Subcutaneous abdominal adipose tissue (tissue), 5 donors: ENCODE measurements around the gene ZNF92.
"Not testable (repeated sequence)": the region's sequence is repeated elsewhere in the genome, so short reads cannot be mapped to it uniquely, and the experiment has no call there.

Experiments
- H3K27ac ChIP-seq: one replicate; pipeline ENCODE4 v1.7.0; 2013; ENCODE audit warnings: low read depth, mild to moderate bottlenecking, inconsistent platforms, low read length, moderate library complexity
- H3K27me3 ChIP-seq, 5 donors: one replicate each; pipeline ENCODE4 v1.7.0; 2013; ENCODE audit warnings: low read length in 5 of 5, inconsistent platforms in 1 of 5; ENCODE audit not compliant: control insufficient read depth in 5 of 5, insufficient read depth in 4 of 5
- H3K36me3 ChIP-seq, 5 donors: one replicate each; pipeline ENCODE4 v1.7.0; 2013; ENCODE audit warnings: low read length in 5 of 5; ENCODE audit not compliant: control insufficient read depth in 5 of 5, insufficient read depth in 5 of 5
- H3K4me1 ChIP-seq, 5 donors: one replicate each; pipeline ENCODE4 v1.7.0; 2013; ENCODE audit warnings: low read length in 5 of 5, mild to moderate bottlenecking in 3 of 5, moderate library complexity in 1 of 5; ENCODE audit not compliant: control insufficient read depth in 5 of 5, insufficient read depth in 5 of 5
- H3K4me3 ChIP-seq, 5 donors: one replicate each; pipeline ENCODE4 v1.7.0; 2013; ENCODE audit warnings: low read length in 5 of 5, low read depth in 1 of 5
- H3K9ac ChIP-seq, 5 donors: one replicate each; pipeline ENCODE4 v1.7.0; 2013; ENCODE audit warnings: low read length in 5 of 5, mild to moderate bottlenecking in 4 of 5, moderate library complexity in 3 of 5
- H3K9me3 ChIP-seq, 5 donors: one replicate each; pipeline ENCODE4 v1.7.0; 2013; ENCODE audit warnings: low read length in 5 of 5; ENCODE audit not compliant: control insufficient read depth in 5 of 5
- donor health status: healthy.
- donor health status: healthy.
- donor health status: healthy.
- donor health status: healthy.
- donor health status: healthy.

The ZNF92 gene

DNA sequence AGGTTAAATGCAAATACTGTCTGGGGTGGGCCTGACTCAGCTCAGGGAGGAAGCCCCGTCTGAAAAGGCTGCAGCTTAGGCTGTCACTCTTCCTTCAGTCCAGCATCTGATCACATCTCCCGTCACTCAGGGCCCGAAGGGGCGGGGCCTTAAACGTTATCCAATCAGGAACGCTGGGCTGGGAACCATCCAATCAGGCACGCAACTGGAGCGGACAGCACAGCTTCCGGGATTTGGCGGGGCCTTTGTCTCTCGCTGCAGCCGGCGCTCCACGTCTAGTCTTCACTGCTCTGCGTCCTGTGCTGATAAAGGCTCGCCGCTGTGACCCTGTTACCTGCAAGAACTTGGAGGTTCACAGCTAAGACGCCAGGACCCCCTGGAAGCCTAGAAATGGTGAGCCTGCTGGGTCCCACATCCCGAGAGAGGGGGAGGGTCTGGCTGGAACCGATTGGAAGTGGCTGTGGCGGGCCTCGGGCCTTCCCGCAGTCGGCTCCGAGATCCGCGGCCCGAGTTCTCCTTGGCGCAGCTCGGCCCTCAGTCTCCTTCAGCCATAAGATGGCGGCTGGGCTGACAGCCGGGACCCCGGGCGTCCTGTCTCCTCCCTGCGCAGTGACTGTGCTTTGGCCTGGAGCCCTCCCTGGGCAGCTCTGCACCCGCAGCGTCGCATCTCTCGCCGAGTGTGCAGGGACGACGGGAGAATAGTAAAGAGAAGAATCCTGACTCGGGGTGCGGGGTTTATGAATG, at the start of gene ZNF92:
TSS of gene ZNF92 (plus strand) at position 248 of the 744 bp plus-strand sequence. CDS start at position 391, 143 bp downstream.
- Histone ChIP-seq H3K4me1 (peaks cover 1 to 18% (median 13%) of the 10 kb centered on the region in 5 donors), H3K4me3 (peak within 1 kb of the TSS; percentile 91 to 99 (median 93)), H3K36me3 (no peaks in the 10 kb centered on the region), H3K9ac (peak within 1 kb of the TSS; percentile 38 to 94 (median 88)), H3K27me3 (no peaks in the 10 kb centered on the region), H3K27ac (peak within 1 kb of the TSS; percentile 83), H3K9me3 (no peaks in the 10 kb centered on the region)

- no peak overlapping the region for H3K27ac ChIP-seq
- H3K4me1 ChIP-seq: no peaks in the 10 kb centered on the region
- H3K9ac ChIP-seq: no peak overlapping the region
- H3K4me3 ChIP-seq: no peak overlapping the region
- H3K36me3 ChIP-seq: no peaks in the 10 kb centered on the region
- H3K9me3 ChIP-seq: no peaks in the 10 kb centered on the region
- no peaks in the 10 kb centered on the region for H3K27me3 ChIP-seq
These were observed 47.7 kb upstream of the ZNF92 start for GRCh38 chr7:65325793-65326432.

GRCh38 chr7:65338346-65338745, 35.3 kb upstream of the ZNF92 start:
- Histone ChIP-seq H3K4me1 (no peaks in the 10 kb centered on the region), H3K9me3 (peaks cover 0 to 3% (median 0%) of the 10 kb centered on the region in 5 donors), H3K27me3 (no peaks in the 10 kb centered on the region), H3K36me3 (no peaks in the 10 kb centered on the region), H3K27ac (no peak overlapping the region), H3K4me3 (no peak overlapping the region), H3K9ac (no peak overlapping the region)

DNA sequence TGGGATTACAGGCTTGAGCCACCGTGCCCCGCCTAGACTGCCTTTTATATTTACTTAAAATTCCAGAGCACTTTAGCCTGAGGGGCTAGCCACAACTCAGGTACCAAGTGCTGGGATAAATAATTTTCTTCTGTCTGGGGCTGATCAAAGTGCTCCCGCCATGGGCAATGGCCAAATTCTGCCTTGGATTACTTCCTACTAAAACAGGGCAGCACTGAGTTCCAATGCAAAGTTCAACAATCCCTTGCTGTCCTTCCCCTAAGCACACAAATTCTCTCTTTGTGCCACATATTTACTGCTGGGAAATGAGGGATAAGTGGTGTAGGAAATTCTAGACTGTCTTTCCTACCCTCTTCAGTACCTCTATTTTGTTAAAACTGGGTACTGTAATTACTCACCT, 34.4 kb upstream of the ZNF92 start:
- Histone ChIP-seq H3K27me3 (no peaks in the 10 kb centered on the region), H3K27ac (no peak overlapping the region), H3K36me3 (no peaks in the 10 kb centered on the region), H3K9me3 (peaks cover 0 to 3% (median 0%) of the 10 kb centered on the region in 5 donors), H3K4me1 (no peaks in the 10 kb centered on the region), H3K4me3 (no peak overlapping the region), H3K9ac (no peak overlapping the region)

GRCh38 chr7:65342723-65343629, 30.7 kb upstream of the ZNF92 start:
- Histone ChIP-seq H3K36me3 (no peaks in the 10 kb centered on the region), H3K4me1 (no peaks in the 10 kb centered on the region), H3K4me3 (no peak overlapping the region), H3K9ac (no peak overlapping the region), H3K27ac (no peak overlapping the region), H3K27me3 (no peaks in the 10 kb centered on the region), H3K9me3 (peaks cover 0 to 3% (median 0%) of the 10 kb centered on the region in 5 donors)

DNA sequence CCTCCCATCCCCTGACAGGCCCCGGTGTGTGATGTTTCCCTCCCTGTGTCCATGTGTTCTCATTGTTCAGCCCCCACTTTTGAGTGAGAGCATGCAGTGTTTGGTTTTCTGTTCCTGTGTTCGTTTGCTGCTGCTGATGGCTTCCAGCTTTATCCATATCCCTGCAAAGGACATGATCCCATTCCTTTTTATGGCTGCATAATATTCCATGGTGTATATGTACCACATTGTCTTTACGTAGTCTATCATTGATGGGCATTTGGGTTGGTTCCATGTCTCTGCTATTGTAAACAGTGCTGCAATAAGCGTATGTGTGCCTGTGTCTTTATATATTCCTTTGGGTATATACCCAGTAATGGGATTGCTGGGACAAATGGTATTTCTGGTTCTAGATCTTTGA, 29.1 kb upstream of the ZNF92 start:
- not testable (repeated sequence) for H3K27ac ChIP-seq, H3K9me3 ChIP-seq, H3K4me1 ChIP-seq, H3K27me3 ChIP-seq, H3K36me3 ChIP-seq, H3K4me3 ChIP-seq, H3K9ac ChIP-seq

- Histone ChIP-seq H3K4me3 (no peak overlapping the region), H3K4me1 (no peaks in the 10 kb centered on the region), H3K27me3 (no peaks in the 10 kb centered on the region), H3K9ac (no peak overlapping the region), H3K36me3 (no peaks in the 10 kb centered on the region), H3K9me3 (no peaks in the 10 kb centered on the region), H3K27ac (no peak overlapping the region)
These were observed 19.4 kb upstream of the ZNF92 start for GRCh38 chr7:65354263-65354662.

- Histone ChIP-seq H3K9ac (no peak overlapping the region), H3K4me1 (peaks cover 1 to 13% (median 11%) of the 10 kb centered on the region in 5 donors), H3K27me3 (no peaks in the 10 kb centered on the region), H3K27ac (no peak overlapping the region), H3K9me3 (no peaks in the 10 kb centered on the region), H3K36me3 (no peaks in the 10 kb centered on the region), H3K4me3 (no peak overlapping the region)
These were observed 3.8 kb upstream of the ZNF92 start for GRCh38 chr7:65369843-65370242.

- Histone ChIP-seq H3K4me3 (no peak overlapping the region), H3K27ac (no peak overlapping the region), H3K9ac (no peak overlapping the region), H3K36me3 (no peaks in the 10 kb centered on the region), H3K9me3 (no peaks in the 10 kb centered on the region), H3K27me3 (no peaks in the 10 kb centered on the region), H3K4me1 (peaks cover 1 to 18% (median 13%) of the 10 kb centered on the region in 5 donors)
These were observed 2.2 kb upstream of the ZNF92 start for GRCh38 chr7:65371468-65371867.

GRCh38 chr7:65379318-65379717, 5.7 kb downstream of the ZNF92 start:
- Histone ChIP-seq H3K27ac (no peak overlapping the region), H3K4me1 (peaks cover 1 to 12% (median 10%) of the 10 kb centered on the region in 5 donors), H3K9ac (no peak overlapping the region), H3K4me3 (no peak overlapping the region), H3K9me3 (no peaks in the 10 kb centered on the region), H3K36me3 (peaks cover 0 to 9% (median 6%) of the 10 kb centered on the region in 5 donors), H3K27me3 (no peaks in the 10 kb centered on the region)
